ENCODE data around the gene NT5C1A.

DNA sequence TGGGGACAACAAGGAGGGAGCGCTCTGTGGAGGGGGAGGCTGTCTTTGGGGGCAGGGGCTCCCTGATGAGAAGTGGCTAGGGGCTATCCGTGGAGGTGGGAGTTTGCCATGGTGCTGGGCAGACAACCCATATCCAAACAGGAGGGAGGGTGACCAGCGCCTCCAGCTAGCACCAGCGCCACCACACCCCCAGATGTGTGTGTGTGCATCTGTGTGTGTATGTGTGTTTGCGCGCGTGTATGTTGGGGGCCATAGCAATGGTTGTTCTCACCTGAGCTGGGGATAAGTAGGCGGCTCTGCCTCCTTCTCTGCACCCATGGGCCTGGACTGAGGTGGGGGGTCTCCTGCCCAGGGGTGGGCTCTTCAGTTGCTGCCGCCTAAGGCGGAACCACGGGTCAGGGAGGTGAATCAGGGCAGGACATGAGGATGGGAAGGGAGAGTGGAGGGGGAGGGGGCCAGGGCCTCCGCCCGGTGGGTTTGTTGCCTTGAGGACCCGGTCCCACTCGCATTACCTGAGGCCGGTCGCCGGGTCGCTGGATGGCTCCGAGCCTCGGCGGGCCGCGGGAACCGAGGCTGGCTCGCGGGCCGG lies 19.0 kb upstream of the NT5C1A start:
- no peak for TF ChIP-seq EZH2 (IDR thresholded peaks at IDR 0.05; ENCODE audit: borderline replicate concordance, low read depth, low read length, poor library complexity, severe bottlenecking)
- TF ChIP-seq, protein P1, sequence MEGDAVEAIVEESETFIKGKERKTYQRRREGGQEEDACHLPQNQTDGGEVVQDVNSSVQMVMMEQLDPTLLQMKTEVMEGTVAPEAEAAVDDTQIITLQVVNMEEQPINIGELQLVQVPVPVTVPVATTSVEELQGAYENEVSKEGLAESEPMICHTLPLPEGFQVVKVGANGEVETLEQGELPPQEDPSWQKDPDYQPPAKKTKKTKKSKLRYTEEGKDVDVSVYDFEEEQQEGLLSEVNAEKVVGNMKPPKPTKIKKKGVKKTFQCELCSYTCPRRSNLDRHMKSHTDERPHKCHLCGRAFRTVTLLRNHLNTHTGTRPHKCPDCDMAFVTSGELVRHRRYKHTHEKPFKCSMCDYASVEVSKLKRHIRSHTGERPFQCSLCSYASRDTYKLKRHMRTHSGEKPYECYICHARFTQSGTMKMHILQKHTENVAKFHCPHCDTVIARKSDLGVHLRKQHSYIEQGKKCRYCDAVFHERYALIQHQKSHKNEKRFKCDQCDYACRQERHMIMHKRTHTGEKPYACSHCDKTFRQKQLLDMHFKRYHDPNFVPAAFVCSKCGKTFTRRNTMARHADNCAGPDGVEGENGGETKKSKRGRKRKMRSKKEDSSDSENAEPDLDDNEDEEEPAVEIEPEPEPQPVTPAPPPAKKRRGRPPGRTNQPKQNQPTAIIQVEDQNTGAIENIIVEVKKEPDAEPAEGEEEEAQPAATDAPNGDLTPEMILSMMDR (conservative IDR thresholded peaks at IDR 0.05; ENCODE audit: low read depth, low read length): no peak

Measured in A673 (cell line).